ENCODE results near the gene SSR4.

The SSR4 gene

GRCh38 chrX:153836921-153837320 lies 42.5 kb downstream of the SSR4 start:
- H3K9me3 ChIP-seq (ENCODE audit: insufficient read depth, low read length) = no peaks in the 10 kb centered on the region
- no peak for DNase-seq (ENCODE audit: low read depth, low spot score)
- H3K36me3 ChIP-seq (ENCODE audit: insufficient read depth, insufficient read length, low read length) = no peaks in the 10 kb centered on the region
- no peaks in the 10 kb centered on the region for H3K4me1 ChIP-seq (ENCODE audit: insufficient read depth, insufficient read length)
- TF ChIP-seq ZNF274 (IDR thresholded peaks at IDR 0.05; ENCODE audit: low read depth, low read length) = no peak
- TF ChIP-seq SUZ12 (IDR thresholded peaks at IDR 0.05; ENCODE audit: extremely low read depth, insufficient read depth, insufficient read length) = no peak
- TF ChIP-seq YY1 (IDR thresholded peaks at IDR 0.05; ENCODE audit: insufficient read depth, insufficient read length) = no peak
- H3K4me3 ChIP-seq (ENCODE audit: insufficient read length, low read depth) = no peak overlapping the region
- H3K9ac ChIP-seq (ENCODE audit: insufficient read length, low read depth) = no peak overlapping the region
- peaks cover 4% of the 10 kb centered on the region for H3K27me3 ChIP-seq (ENCODE audit: insufficient read depth, insufficient read length)

- H3K9me3 ChIP-seq (ENCODE audit: insufficient read depth, low read length) = no peaks in the 10 kb centered on the region
- no peak for DNase-seq (ENCODE audit: low read depth, low spot score)
- no peak overlapping the region for H3K4me3 ChIP-seq (ENCODE audit: insufficient read length, low read depth)
- H3K36me3 ChIP-seq (ENCODE audit: insufficient read depth, insufficient read length, low read length) = no peaks in the 10 kb centered on the region
- no peaks in the 10 kb centered on the region for H3K27me3 ChIP-seq (ENCODE audit: insufficient read depth, insufficient read length)
- H3K4me1 ChIP-seq (ENCODE audit: insufficient read depth, insufficient read length) = no peaks in the 10 kb centered on the region
- TF ChIP-seq SUZ12 (IDR thresholded peaks at IDR 0.05; ENCODE audit: extremely low read depth, insufficient read depth, insufficient read length) = no peak
- TF ChIP-seq YY1 (IDR thresholded peaks at IDR 0.05; ENCODE audit: insufficient read depth, insufficient read length) = no peak
- no peak for TF ChIP-seq ZNF274 (IDR thresholded peaks at IDR 0.05; ENCODE audit: low read depth, low read length)
- H3K9ac ChIP-seq (ENCODE audit: insufficient read length, low read depth) = no peak overlapping the region
These were observed 50.1 kb downstream of the SSR4 start for GRCh38 chrX:153844509-153845082.

DNA sequence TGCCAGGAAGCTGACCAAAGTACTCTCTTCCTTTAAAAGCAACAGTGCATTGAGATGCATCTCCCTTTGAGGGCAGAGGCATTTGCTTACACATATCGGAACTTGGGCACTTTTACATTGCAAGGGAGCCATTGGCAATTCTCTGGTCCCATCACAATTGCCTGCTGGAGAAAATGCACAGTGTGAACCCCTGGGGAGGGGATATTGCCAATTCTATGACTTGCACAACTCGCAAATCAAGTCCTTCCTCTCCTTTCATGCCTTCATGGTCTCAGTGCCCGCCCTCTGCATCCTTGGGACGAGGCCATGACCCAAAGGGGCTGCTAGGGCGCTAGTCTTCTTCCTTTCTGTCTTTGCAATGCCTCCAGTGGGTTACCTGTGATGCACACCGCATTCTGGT lies 50.7 kb downstream of the SSR4 start:
- no peak overlapping the region for H3K9ac ChIP-seq (ENCODE audit: insufficient read length, low read depth)
- TF ChIP-seq YY1 (IDR thresholded peaks at IDR 0.05; ENCODE audit: insufficient read depth, insufficient read length) = no peak
- TF ChIP-seq ZNF274 (IDR thresholded peaks at IDR 0.05; ENCODE audit: low read depth, low read length) = no peak
- TF ChIP-seq SUZ12 (IDR thresholded peaks at IDR 0.05; ENCODE audit: extremely low read depth, insufficient read depth, insufficient read length) = no peak
- H3K4me3 ChIP-seq (ENCODE audit: insufficient read length, low read depth) = no peak overlapping the region

GRCh38 chrX:153845842-153846241 lies 51.4 kb downstream of the SSR4 start:
- Histone ChIP-seq H3K27me3 (ENCODE audit: insufficient read depth, insufficient read length) (no peaks in the 10 kb centered on the region), H3K9me3 (ENCODE audit: insufficient read depth, low read length) (no peaks in the 10 kb centered on the region), H3K9ac (ENCODE audit: insufficient read length, low read depth) (no peak overlapping the region), H3K4me3 (ENCODE audit: insufficient read length, low read depth) (no peak overlapping the region), H3K36me3 (ENCODE audit: insufficient read depth, insufficient read length, low read length) (no peaks in the 10 kb centered on the region), H3K4me1 (ENCODE audit: insufficient read depth, insufficient read length) (no peaks in the 10 kb centered on the region)
- TF ChIP-seq SUZ12 (IDR thresholded peaks at IDR 0.05; ENCODE audit: extremely low read depth, insufficient read depth, insufficient read length) = no peak
- no peak for TF ChIP-seq YY1 (IDR thresholded peaks at IDR 0.05; ENCODE audit: insufficient read depth, insufficient read length)
- no peak for TF ChIP-seq ZNF274 (IDR thresholded peaks at IDR 0.05; ENCODE audit: low read depth, low read length)
- DNase-seq (ENCODE audit: low read depth, low spot score) = no peak

More for the DNA sequence above, 50.7 kb downstream of the SSR4 start:
- Histone ChIP-seq H3K9me3 (ENCODE audit: insufficient read depth, low read length) (no peaks in the 10 kb centered on the region), H3K4me1 (ENCODE audit: insufficient read depth, insufficient read length) (no peaks in the 10 kb centered on the region), H3K27me3 (ENCODE audit: insufficient read depth, insufficient read length) (no peaks in the 10 kb centered on the region), H3K36me3 (ENCODE audit: insufficient read depth, insufficient read length, low read length) (no peaks in the 10 kb centered on the region)
- no peak for DNase-seq (ENCODE audit: low read depth, low spot score)
